ENCODE results near the gene MPG. TPM values are rescaled to one million over a fixed set of nuclear protein-coding genes. Genes with fewer than 3 reads are reported as not detected.

MPG gene
- total and polyA plus RNA-seq, 2 of the 8 experiments (the other 6 are each of a cell fraction or from before 2014, with no cell fraction given) = 37.6 to 83.7 TPM

GRCh38 chr16:45454-45853, 32.6 kb upstream of the MPG start:
- Histone ChIP-seq H2AK5ac (ENCODE audit: low read depth, low read length) (no peak overlapping the region), H3K27ac (ENCODE audit: low read depth, low read length) (no peak overlapping the region), H2BK15ac (ENCODE audit: low read length) (no peak overlapping the region), H3K36me3 (ENCODE audit: control insufficient read depth in 2 of 4, insufficient read depth in 4 of 4, low read length in 3 of 4) (peaks cover 25 to 72% (median 55%) of the 10 kb centered on the region in 4 experiments), H3K4ac (replicated peaks; ENCODE audit: insufficient read length, low read depth, low read length) (no peak overlapping the region), H4K20me1 (replicated peaks in 1 of 2; ENCODE audit: control insufficient read depth in 1 of 2, insufficient read depth in 2 of 2, low read length in 2 of 2) (peaks cover 0 to 16% of the 10 kb centered on the region in 2 experiments), H3K4me3 (ENCODE audit: extremely low read depth in 1 of 4, insufficient read depth in 2 of 4, low read depth in 3 of 4, low read length in 4 of 4) (no peak overlapping the region), H3K4me1 (replicated peaks in 1 of 4; ENCODE audit: control insufficient read depth in 3 of 4, insufficient read depth in 4 of 4, low read length in 3 of 4) (no peaks in the 10 kb centered on the region), H2AFZ (ENCODE audit: low read length) (no peak overlapping the region), H4K5ac (ENCODE audit: insufficient read length, low read depth, low read length) (no peak overlapping the region), H3K18ac (ENCODE audit: extremely low read depth, low read length) (no peak overlapping the region), H3K23me2 (ENCODE audit: low read depth, low read length) (no peaks in the 10 kb centered on the region), H4K91ac (replicated peaks; ENCODE audit: insufficient read length, low read length) (no peak overlapping the region), H2BK12ac (ENCODE audit: low read depth, low read length) (no peak overlapping the region), H3K9me3 (ENCODE audit: insufficient read depth in 2 of 2, low read depth in 1 of 2, low read length in 1 of 2) (no peaks in the 10 kb centered on the region; a peak in 1 of 4 replicates), H2BK20ac (ENCODE audit: low read length) (no peak overlapping the region), H3K9ac (replicated peaks in 1 of 4; ENCODE audit: extremely low read depth in 1 of 4, low read depth in 3 of 4, low read length in 3 of 4) (no peak overlapping the region), H2BK120ac (replicated peaks; ENCODE audit: low read depth, low read length) (no peak overlapping the region), H3K79me2 (ENCODE audit: control insufficient read depth in 1 of 2, insufficient read depth in 2 of 2, low read length in 2 of 2) (peaks cover 0 to 10% of the 10 kb centered on the region in 2 experiments; a peak in 2 of 4 replicates), H3K14ac (ENCODE audit: insufficient read length) (no peak overlapping the region), H2BK5ac (ENCODE audit: low read depth, low read length) (no peak overlapping the region), H3K27me3 (replicated peaks in 1 of 4; ENCODE audit: control insufficient read depth in 3 of 4, extremely low read depth in 1 of 4, insufficient read depth in 3 of 4, low read length in 3 of 4) (no peaks in the 10 kb centered on the region), H3K4me2 (ENCODE audit: insufficient read depth in 1 of 2, low read depth in 2 of 2, low read length in 2 of 2) (no peak overlapping the region), H3K79me1 (ENCODE audit: low read depth, low read length) (peaks cover 2% of the 10 kb centered on the region), H3K23ac (ENCODE audit: insufficient read length) (no peak overlapping the region), H4K8ac (ENCODE audit: extremely low read depth, insufficient read depth, low read length) (no peak overlapping the region), H3K56ac (replicated peaks; ENCODE audit: insufficient read length, low read depth, low read length) (no peak overlapping the region)
- POLR2A ChIA-PET (ENCODE audit: partially characterized antibody) = interaction anchor here (0.9 to 2.1 kb wide), 5 partner anchors 8 to 42 kb away, joined by 3 to 8 read pairs (median 3); partner anchors contain the start of genes POLR3K and SNRNP25
- no peak for FAIRE-seq
- 88% methylated on average over 5 of the region's 5 CpGs; no CpG with 5 or more reads in 1 of the 2 experiments for WGBS, 2 experiments (ENCODE audit: extremely low coverage in 1 of 2, insufficient coverage in 1 of 2, insufficient read length in 1 of 2, insufficient replicate concordance in 2 of 2, low coverage in 1 of 2, low lambda C conversion rate in 2 of 2, missing lambda C conversion rate in 1 of 2)
- DNase-seq (ENCODE audit: low read depth in 1 of 2, low spot score in 2 of 2) = no peak
- CTCF ChIA-PET (ENCODE audit: partially characterized antibody) = interaction anchor here (0.6 to 1.9 kb wide), 2 partner anchors 51 to 464 kb away, joined by 3 to 7 read pairs; no protein-coding TSS in a partner anchor
- no peak for TF ChIP-seq TAF7 (optimal IDR thresholded peaks at IDR 0.05; ENCODE audit: borderline replicate concordance, low read depth, low read length)
- no peak for TF ChIP-seq POLR2AphosphoS5 (IDR thresholded peaks at IDR 0.05; ENCODE audit: low read depth, low read length)
- TF ChIP-seq PHF8 (conservative IDR thresholded peaks at IDR 0.05; ENCODE audit: low read depth, low read length) = no peak
- TF ChIP-seq NANOG (IDR thresholded peaks at IDR 0.05; ENCODE audit: insufficient read depth, low read depth, low read length, poor library complexity, severe bottlenecking) = no peak
- TF ChIP-seq, protein P1, sequence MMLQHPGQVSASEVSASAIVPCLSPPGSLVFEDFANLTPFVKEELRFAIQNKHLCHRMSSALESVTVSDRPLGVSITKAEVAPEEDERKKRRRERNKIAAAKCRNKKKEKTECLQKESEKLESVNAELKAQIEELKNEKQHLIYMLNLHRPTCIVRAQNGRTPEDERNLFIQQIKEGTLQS (IDR thresholded peaks at IDR 0.05; ENCODE audit: insufficient read depth, low read depth, low read length) = no peak
- no peak for TF ChIP-seq GTF2F1 (IDR thresholded peaks at IDR 0.05; ENCODE audit: borderline replicate concordance, low read depth, low read length)
- no peak for TF ChIP-seq HDAC6 (IDR thresholded peaks at IDR 0.05; ENCODE audit: low read depth, low read length)
- TF ChIP-seq RBBP5 (IDR thresholded peaks at IDR 0.05; ENCODE audit: borderline replicate concordance, low read depth, low read length) = no peak
- no peak for TF ChIP-seq TBP (IDR thresholded peaks at IDR 0.05; ENCODE audit: low read depth, low read length)
- no peak for TF ChIP-seq RXRA (IDR thresholded peaks at IDR 0.05; ENCODE audit: insufficient read depth, low read depth, low read length)
- TF ChIP-seq RFX5 (IDR thresholded peaks at IDR 0.05; ENCODE audit: borderline replicate concordance, low read depth, low read length) = no peak
- TF ChIP-seq RAD21 (IDR thresholded peaks at IDR 0.05 in 1 of 2, conservative IDR thresholded peaks at IDR 0.05 in 1 of 2; ENCODE audit: low read depth in 2 of 2, low read length in 2 of 2) = no peak

All from H1 (cell line).